Activated naive CD4-positive, alpha-beta T cell treated with Interleukin-2 at 50 U/mL for 16 hours (primary cell): ENCODE data around the gene CA12.
A peak's percentile ranks its signal among the peaks of the same experiment; 100 is the strongest.

Experiments used
- DNase-seq: peaks from one replicate; pipeline ENCODE4 v3.0.0-alpha.2; 2020

CA12 gene

DNA sequence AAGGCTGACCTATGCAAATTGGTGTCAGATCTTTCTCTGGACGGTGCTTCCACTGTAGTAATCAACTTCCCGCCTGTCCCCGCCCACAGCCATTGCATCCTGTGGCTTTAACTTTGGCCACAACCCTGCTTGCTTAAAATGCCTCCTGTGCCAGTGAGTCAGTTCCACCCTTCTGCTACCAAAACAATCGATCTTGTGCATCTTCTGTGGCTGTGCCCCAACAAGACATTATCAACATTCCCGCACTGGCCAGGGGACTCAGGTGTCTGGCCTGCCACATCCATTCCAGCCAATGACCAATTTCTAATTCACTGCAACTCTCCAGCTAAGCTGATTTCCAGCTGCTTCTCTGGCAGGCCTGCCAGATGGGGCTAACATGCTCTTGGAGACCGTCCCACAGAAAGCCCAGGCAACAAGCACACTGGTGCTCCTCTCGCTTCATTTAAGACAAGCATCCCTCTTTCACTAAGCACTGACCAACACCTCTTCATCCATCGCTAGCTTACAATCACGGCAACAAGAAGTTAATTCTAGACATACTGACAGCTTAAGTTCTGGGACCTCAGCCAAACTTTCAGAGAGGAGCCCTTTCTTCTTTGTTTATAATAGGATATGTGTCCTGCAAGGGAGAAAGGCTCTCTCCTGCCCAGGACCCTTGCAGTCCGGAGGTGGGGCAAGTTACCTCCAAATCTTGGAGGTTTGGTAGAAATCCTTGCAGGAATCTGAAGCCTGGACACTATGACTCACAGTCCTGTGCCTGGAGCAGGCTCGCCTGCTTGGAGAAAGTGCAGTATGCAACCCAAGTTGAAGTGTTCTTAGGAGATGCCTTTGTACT, 6.7 kb downstream of the CA12 start:
- DNase-seq, result peak; percentile 8

DNA sequence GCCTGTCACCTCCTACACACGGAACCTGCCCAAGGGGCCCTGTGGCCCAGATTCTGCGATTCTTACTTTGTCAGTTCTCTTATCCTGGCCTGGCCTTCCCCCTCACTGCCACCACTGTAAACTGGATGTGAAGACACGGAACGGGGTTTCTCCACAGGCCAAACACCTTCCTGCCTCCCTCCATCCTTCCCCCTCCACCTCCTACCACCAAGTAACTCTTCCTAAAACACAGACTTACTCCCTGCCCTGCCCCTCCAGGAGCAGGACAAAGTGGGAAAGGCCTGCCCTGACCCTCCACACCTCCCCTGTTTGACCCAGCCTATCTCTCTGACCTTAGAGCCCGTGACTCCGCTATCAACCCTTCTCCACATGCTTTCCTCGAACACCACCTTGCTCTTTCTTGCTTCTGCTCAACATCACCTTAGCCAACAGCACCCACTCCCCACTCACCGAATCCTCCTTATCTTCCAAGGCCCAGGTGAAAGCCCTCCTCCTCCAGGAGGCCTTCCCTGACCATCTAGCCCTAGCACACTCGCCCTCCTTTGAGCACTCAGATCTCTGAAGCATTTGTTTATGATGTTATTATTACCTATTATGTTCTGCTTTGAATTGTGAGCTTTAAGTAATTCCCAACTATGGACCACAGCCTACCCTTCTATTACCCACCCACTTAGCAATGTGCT, 7.6 kb downstream of the CA12 start:
- DNase-seq, result no peak

DNA sequence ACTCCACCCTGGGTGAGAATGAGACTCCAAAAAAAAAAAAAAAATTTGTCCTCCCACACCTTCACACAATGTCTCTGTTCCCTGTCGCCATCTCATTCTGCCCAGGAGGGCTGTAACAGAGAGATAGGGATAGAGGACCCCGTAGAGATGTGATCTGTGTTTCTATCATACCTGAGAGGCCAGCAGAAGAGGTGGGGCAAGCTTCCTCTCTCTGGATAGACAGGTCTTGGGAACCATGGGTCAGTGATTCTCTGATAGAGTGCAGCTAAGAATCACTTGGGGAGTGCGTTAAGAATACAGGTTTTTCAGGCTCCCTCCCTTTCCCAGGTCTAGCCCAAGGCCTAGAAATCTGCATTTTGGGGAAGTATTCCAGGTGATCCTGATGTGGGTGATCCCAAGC, 8.3 kb downstream of the CA12 start:
- DNase-seq, result no peak

DNA sequence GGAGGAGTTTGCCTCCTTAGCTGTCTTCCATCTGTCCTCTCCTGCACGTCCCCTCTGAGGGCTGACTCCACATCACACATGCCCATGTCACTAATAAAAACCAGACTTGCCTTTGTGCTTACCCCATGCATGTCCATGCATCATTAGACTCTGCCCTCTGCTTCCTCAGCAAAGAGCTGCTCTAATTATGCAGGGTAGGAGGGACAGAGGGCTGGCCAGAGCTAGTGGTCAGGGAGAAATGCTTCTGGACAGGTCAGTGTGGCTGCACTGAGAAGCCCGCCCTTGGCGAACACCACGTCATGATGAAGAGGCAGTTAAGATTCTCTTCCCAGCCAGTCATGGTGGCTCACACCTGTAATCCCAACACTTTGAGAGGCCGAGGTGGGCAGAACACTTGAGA, 8.9 kb downstream of the CA12 start:
- DNase-seq, result no peak

DNA sequence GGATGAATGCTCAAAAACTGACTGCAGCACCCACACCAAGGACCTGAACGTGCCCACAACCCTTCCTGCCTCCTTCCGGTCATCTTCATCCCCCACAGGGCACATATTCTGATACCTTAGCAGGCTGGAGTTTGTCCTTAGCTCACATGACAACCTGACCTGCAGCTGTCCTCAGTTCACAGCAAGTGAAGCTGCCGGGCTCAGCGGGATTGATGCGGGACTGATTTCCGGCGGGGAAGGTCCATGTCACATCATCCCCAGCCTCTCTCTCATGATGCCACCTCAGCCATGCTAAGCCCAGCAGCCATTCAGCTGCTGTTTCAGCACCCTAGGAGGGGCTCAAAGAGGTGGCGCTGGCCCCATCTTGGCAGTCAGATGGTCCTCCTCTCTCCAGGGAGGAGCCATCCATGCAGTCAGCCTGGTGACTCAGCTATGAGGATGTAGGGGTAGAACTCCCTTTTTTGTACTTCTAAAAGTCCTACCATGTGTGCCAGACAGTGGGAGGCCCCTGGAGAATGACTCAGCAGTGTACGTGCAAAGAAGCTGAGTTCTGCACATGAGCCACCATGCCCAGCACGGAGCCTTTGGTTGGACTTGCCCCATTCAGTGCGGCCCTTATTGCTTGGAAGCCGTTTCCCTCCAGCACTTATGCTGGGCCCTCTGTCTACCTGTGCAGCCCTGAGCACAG, 9.5 kb downstream of the CA12 start:
- peak; percentile 9 for DNase-seq

DNA sequence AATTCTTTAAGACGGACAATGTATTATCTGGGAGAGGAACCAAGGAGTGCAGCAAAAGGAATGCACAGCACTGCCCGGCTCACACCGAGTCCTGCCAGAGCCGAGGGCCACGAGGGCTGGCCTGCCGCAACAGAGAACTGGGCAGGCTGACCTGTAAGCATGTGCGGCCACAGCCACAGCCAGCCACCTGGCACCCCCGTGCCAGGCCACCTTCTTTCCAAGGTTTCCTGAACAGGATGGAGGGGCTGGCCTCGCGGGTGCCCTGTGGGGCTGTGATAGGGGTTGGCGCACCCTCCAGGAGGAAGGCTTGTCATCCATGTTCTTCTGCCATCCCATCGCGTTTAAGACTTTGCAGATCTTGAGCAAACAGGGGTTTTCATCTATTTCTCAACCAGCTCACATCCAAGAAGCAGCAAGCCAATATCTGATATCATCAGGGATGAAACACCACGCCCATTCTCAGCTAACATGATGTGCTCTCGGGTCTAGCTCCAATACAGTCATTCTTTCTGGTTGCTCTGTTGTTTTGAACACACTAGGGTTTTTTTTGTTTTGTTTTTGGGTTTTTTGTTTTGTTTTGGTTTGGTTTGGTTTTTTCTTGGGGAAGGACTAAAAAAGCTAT, 10.2 kb downstream of the CA12 start:
- no peak for DNase-seq

DNA sequence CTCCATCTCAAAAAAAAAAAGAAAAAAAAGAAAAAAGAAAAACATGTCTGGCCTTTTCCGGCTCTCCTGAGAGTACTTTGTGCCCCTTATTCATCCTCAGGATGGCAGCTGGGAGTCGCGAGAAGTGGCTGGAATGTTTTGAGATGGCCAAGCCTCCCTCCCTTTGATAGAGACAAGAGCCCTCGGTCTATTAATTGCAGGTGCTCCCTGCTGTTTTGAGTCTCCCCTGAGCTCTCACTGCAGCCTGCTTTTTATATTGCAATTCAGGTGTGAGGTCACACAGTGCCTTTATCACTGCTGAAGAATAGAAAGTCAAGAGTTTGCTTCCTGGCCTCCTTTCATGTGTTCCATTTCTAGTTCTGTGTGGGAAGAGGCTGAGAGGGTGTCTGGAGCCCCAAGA, 10.9 kb downstream of the CA12 start:
- DNase-seq, result no peak

DNA sequence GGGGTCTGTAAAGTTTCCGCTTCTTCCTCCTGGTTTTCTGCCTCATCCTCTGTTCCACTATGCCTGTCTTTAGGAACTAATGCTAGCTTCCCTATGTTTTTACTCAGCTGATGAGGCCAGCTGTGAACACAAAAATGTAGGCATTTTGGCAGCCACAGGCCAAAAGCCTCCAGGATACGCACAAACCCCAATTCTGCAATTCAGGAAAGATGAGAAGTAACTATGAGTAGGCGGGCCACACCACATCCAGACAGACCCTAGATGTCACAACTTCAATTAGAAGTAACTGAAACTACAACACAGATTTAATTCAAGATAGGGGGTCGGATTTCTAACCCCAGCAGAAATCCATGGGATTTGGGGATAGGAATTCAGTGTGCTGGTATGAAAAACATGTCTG, 11.9 kb downstream of the CA12 start:
- DNase-seq, result no peak

DNA sequence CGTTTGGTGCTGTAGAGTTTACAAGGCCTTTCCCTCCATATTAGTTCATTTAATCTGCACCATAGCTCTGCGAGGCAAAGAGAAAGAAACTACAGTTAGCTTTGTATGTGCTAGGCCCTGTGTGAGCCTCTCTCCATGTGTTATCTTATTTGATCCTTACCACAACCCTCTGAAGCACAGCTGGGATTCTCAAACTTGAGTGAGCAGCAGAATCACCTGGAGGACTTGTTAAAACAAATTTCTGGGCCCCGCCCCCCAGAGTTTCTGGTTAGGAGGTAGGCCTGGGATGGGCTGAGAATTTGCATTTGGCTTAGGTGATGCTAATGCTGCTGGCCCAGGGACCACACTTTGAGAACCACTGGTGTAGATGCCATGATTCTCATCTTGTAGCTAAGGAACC, 12.3 kb downstream of the CA12 start:
- DNase-seq, result no peak

DNA sequence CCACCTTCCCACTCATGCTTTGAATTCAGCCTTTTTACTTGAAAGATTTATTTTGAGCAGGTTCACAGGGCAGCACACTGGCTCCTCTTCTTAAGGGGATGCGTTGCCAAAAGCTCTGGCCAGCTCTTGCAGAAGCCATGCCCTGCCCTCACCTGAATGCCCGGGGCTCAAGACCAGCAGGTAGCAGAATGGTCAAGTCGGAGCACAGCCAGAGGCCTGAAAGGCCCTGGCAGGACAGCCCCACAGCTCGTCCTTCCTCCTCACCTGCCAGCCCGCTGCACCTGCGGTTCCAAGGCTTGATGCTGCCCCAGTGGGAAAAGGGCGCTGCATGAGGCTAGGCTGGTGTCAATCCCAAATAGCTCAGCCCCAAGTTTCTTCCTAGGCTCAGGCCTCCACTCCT, 13.1 kb downstream of the CA12 start:
- DNase-seq, result no peak

DNA sequence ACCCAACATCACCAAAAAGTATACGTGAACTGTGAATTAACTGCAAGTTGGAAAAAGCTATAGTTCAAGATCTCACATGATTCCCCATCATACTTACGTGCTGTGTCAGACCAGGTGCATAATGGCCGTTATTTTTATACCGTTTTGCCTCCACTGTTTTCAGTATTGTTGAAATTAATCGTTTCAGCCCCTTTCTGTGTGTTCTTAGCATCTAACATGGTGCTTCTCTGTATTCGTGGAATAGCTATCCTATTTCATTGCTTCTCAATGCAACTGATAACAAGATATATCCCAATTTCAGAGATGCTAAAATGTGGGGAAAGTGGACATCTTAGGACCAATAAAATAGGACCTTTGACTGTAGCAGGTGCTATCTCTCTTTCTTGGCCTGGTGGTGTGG, 13.7 kb downstream of the CA12 start:
- DNase-seq, result no peak

DNA sequence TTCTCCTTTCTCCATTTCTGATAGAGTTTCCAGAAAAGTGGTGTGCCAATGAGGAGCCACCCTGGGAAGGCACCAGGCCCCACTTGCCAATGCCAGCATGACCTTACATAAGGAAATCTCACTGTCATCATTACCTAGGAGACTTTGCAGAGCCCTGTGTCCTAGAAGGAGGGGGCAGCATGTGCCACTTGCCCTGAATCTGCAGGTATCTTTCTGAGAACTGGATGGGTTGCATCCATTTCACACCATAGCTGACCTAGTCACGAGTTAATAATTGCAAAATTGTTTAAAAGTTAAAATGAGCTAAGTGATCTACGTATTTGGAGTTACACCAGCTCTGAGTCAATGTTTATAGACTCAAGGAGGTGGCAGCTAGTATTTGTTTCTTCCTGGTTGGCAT, 14.3 kb downstream of the CA12 start:
- DNase-seq, result no peak

DNA sequence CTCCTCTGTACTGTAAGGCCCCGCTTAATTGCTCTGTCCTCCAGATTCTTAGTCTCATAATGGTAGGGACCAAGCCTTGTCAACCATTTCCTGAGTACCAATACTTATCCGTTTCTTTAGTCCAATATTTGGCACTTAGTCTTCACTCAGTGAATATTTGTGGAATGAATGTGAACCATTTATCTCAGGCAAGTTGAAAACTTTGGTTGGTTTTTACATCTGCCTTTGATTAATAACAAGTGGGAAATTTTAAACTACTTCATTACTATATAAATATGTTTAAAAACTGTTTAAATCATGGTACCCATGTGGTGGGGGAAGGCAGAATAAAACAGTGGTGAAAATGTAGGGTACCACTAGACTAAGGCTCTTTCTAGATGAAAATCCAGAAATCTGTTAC, 15.2 kb downstream of the CA12 start:
- DNase-seq, result no peak

DNA sequence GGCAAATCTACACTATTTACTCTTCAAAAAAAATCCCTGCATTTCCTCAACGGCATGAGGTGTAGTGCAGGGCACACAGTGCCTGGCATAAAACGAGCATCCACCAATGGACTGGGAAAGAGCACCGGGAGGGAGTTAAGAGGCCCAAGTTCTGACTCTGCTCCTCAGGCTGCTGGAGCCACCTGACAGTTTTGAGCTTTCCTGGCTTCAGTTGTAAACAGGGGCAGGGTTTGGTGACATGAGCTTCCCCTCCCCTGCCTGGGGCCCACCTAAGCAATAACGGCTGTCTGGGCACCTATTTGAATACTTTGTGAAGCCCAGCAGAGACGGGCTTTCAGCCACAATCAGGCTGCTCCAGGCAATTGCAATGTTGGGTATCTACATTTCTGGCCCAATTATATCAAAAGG, 16.4 kb downstream of the CA12 start:
- no peak for DNase-seq

DNA sequence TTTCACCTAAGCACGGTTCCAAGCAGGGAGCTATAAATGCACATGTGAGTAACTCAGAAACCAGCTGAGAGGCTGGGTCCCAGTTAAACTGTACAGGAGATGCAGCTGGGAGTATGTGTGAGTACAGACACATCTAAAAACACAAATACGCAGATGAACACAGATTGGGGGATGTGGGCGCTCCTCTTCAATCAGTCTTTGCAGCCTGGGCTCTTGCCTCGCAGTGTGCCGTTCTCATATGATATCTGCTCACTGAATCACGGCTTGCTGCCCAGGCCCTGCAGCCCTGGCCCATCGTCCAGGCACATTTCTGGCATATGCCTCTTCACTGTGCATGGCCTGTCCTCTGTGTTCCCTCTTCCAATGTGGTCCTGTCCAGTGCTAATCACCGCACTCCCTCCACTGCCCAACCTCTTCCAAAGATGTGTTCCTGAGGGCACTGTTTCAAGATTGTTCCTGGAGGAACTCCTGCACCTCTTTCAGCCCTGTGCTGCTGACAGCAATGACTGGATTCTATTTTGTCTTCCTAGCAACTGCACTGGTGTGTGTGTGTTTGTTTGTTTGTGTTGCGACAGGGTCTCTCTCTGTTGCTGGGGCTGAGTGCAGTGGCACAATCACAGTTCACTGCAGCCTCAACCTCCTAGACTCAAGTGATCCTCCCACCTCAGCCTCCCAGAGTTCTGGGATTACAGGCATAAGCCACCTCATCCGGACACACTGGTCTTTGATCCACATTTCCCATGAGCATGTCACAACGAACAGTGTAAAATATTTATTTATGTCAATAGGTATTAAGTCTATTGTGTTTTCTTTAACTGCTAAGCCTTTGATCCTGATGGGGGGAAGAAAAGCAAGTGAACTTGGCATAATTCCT, 17.0 kb downstream of the CA12 start:
- no peak for DNase-seq

DNA sequence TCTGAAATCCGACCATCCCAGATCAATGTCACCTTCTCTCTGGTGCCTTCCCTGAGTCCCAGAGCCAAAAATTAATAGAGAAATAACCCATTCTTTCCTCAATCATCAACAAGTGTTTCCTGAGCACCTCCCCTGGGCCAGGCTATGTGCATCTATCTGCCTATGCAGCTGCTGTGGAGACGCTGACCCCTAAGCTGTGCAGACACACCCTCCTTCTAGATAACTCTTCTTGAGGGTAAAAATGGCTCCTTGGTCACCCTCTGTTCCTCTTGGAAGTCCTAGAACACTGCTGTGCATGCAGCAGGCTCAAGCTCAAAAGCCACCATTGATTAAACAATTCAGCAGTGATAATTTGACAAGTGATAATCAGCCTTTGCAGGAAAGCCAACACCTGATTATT, 18.4 kb downstream of the CA12 start:
- DNase-seq, result no peak

DNA sequence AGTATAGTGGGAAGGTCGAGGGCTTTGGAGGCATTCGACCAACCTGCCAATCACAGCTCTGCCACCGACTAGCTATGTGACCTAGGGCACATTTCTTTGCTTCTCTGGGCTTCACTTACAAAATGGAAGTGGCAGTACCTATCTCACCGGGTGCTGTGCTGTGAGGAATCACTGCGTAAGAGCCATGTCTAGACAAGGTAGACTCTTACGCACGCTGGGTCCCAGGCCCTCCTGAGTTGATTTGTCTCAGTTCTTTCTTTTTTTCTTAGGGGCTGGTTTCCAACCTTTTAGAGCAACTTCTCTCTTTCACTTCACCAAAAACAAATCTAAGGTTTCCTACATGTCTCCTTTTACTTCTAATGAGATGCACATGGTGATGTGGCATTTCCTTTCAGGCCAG, 18.8 kb downstream of the CA12 start:
- DNase-seq, result no peak

DNA sequence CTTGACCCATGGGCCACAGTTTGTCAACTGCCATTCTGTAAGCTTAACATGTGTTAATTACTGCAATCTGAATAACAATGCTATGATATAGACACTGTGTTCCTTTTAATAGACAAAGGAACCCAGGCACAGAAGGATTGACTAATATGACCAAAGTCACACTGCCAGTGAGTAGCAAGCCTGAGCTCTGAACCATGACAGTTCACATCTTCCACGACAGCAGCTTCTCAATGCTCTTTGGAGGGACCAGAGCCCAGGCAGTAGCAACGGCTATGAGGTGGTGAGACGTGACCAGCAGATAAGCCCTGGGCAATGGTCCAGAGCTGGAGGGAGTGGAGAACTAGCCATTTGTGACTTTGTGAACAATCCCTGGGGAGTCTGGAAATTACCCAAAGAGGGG, 19.4 kb downstream of the CA12 start:
- DNase-seq, result no peak

DNA sequence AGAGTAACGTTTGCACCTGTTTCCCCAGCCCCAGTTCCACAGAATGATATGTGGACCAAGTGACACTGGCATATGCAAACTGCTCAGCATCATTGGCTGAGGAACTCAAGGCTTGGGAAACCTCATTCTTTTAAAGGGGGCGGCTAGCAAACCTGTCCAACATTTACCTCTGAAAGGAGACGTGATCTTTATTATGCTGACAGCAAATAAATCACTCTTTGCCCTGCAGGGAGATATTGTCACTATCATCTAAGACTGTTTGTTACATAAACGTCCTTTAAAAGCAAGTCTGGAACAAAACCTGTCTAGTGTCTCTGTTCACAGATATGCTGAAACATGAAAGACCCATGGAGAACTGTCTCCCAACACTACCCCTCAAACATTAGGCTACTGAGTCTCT, 21.5 kb downstream of the CA12 start:
- no peak for DNase-seq

DNA sequence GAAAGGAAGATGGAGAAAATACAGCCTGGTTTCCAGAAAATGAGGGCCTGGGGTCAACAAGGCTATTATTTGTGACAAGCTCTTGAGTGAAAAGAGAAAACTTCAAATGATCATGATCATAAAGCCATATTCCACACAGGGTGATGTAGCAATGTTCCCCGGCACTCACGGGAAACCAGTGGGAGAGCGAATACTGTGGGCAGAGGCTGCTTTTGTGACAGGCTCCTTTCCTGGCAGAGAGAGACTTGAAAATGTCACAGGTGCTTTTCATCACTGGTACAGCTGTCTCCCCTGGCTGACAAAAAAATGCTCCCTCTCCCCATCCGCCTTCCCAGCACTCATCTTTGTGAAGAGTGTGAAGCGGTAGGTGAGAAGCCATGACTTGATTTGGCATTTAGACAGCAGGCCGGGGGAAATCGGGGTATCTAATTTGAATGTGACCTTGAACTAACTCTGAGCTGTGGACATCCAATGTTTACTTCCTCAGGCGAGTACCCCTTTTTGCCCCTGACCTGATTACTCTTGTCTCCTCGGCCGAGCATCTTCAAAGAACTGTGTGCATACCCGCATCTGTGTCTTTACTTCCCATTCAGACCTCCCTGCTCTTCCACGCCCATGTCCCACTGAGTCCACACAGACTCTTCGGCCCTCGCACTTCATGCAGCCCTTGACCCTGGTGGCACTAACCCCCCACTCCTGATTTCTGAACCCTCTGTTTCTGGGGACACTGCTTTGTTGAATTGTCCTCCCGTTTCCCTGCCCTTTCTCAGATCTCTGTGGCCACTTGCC, 23.2 kb downstream of the CA12 start:
- no peak for DNase-seq

DNA sequence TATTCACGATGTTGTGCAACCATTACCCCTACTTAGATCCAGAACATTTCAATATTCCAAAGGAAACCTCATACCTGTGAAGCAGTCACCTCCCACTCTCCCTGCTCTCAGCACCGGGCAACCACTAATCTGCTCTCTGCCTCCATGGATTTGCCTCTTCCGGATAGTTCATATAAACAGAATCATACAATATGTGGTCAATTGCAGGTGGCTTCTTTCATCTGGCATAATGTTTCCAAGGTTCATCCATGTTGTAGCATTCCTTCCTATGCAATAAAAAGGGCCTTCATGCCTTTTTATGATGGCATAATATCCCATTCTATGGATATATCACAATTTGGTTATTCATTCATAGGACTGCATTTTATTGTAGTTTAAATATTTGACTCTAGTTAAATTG, 23.9 kb downstream of the CA12 start:
- DNase-seq, result no peak

DNA sequence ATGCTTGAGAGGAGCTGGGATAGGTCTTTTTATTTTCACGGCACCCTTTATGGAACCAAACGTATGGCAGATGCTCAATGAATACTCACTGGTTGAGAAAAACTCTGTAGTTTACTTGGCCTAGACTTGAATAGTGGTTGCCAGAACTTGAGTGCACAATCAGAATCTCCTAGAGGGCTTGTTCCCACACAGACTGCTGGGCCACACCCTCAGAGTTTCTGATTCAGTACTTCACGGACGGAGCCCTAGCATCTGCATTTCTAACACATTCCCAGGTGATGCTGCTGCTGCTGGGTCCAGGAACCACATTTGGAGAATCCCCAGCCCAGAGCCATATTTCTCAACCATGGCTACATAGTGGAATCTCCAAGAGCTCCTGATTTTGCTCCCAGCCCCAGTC, 24.6 kb downstream of the CA12 start:
- DNase-seq, result no peak
